Measurements from ENCODE around the gene CSNK1D. TPM values are rescaled to one million over a fixed set of nuclear protein-coding genes. Genes with fewer than 3 reads are reported as not detected.

The CSNK1D gene
- total and polyA plus RNA-seq, 2 experiments from 2014 or later: 55.3 to 66.4 TPM

DNA sequence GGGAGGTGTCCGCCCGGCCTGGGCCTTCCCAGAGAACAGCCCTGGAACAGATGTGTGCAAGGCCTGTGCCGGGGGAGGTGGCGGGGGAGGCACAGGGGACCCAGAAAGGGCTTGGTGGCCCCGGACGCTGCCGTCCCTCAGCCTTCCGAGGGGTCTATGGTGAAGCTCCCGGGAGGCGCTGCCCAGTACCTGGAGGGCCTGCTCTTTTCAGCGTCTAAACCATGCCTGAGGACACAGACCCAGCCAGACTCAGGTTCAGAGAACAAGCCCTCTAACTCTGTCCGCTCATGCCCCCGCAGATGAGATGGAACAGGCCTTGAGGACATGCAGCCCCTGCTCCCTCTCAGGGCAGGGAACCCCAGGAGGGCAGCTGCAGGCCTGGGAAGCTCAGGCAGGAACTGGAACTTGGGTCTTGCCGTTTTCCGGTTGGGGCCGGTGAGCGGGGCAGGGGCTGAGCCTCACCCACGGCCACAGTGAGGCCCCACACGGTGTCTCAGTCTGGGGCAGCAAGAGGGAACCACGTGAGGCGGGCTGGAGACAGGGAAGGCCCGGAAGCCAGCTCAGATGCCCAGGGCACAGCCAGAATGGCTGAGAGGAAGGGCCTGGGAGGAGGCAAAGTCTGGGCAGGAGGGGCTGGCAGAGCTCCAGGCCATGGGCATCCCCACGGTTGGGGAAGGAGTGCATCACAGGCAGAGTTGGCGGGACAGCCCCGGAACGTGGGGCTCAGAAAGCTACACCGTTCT lies 32.1 kb downstream of the CSNK1D start:
- H3K79me2 ChIP-seq (replicated peaks; ENCODE audit: insufficient read depth): peaks cover 16% of the 10 kb centered on the region
- peak overlapping the region; percentile 44; the same call in 1 of the 2 replicates for H3K27ac Mint-ChIP-seq
- peaks cover 9% of the 10 kb centered on the region for H3K4me1 Mint-ChIP-seq
- H3K4me3 ChIP-seq: no peak overlapping the region
- TF ChIP-seq, protein P1, sequence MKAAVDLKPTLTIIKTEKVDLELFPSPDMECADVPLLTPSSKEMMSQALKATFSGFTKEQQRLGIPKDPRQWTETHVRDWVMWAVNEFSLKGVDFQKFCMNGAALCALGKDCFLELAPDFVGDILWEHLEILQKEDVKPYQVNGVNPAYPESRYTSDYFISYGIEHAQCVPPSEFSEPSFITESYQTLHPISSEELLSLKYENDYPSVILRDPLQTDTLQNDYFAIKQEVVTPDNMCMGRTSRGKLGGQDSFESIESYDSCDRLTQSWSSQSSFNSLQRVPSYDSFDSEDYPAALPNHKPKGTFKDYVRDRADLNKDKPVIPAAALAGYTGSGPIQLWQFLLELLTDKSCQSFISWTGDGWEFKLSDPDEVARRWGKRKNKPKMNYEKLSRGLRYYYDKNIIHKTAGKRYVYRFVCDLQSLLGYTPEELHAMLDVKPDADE (IDR thresholded peaks at IDR 0.05): no peak
- no peak for TF ChIP-seq ZNF331 (CRISPR knock-in tag; IDR thresholded peaks at IDR 0.05; ENCODE audit: low read depth)
- TF ChIP-seq, protein P2, sequence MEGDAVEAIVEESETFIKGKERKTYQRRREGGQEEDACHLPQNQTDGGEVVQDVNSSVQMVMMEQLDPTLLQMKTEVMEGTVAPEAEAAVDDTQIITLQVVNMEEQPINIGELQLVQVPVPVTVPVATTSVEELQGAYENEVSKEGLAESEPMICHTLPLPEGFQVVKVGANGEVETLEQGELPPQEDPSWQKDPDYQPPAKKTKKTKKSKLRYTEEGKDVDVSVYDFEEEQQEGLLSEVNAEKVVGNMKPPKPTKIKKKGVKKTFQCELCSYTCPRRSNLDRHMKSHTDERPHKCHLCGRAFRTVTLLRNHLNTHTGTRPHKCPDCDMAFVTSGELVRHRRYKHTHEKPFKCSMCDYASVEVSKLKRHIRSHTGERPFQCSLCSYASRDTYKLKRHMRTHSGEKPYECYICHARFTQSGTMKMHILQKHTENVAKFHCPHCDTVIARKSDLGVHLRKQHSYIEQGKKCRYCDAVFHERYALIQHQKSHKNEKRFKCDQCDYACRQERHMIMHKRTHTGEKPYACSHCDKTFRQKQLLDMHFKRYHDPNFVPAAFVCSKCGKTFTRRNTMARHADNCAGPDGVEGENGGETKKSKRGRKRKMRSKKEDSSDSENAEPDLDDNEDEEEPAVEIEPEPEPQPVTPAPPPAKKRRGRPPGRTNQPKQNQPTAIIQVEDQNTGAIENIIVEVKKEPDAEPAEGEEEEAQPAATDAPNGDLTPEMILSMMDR (conservative IDR thresholded peaks at IDR 0.05; ENCODE audit: low read depth in 2 of 2): no peak
- H3K36me3 ChIP-seq (ENCODE audit: insufficient read depth): peaks cover 11% of the 10 kb centered on the region
- H3K9me3 Mint-ChIP-seq: no peaks in the 10 kb centered on the region; the same call in 2 of the 3 replicates
- no peak overlapping the region for H2AFZ ChIP-seq
- peaks cover 39% of the 10 kb centered on the region for H3K36me3 Mint-ChIP-seq (ENCODE audit: low read depth)
- DNase-seq (ENCODE audit: low spot score) (no peak), ATAC-seq (no peak)
- no peaks in the 10 kb centered on the region for H3K27me3 ChIP-seq (ENCODE audit: insufficient read depth)
- H3K27me3 Mint-ChIP-seq (ENCODE audit: insufficient read depth, low read depth, poor library complexity): peaks cover 20% of the 10 kb centered on the region
- H4K20me1 ChIP-seq (replicated peaks; ENCODE audit: insufficient read depth): peaks cover 17% of the 10 kb centered on the region
- no peak overlapping the region for H3K4me3 Mint-ChIP-seq
- no peaks in the 10 kb centered on the region for H3K9me2 ChIP-seq (ENCODE audit: insufficient read depth)
- peaks cover 9% of the 10 kb centered on the region; the same call in 1 of the 2 replicates for H3F3A ChIP-seq (replicated peaks; ENCODE audit: low read depth)
- peak overlapping the region; percentile 39; the same call in 1 of the 2 replicates for H3K27ac ChIP-seq (ENCODE audit: low read depth)
- no peaks in the 10 kb centered on the region; the same call in 1 of the 2 replicates for H3K4me1 ChIP-seq (ENCODE audit: insufficient read depth)
- H3K4me2 ChIP-seq: no peak overlapping the region

DNA sequence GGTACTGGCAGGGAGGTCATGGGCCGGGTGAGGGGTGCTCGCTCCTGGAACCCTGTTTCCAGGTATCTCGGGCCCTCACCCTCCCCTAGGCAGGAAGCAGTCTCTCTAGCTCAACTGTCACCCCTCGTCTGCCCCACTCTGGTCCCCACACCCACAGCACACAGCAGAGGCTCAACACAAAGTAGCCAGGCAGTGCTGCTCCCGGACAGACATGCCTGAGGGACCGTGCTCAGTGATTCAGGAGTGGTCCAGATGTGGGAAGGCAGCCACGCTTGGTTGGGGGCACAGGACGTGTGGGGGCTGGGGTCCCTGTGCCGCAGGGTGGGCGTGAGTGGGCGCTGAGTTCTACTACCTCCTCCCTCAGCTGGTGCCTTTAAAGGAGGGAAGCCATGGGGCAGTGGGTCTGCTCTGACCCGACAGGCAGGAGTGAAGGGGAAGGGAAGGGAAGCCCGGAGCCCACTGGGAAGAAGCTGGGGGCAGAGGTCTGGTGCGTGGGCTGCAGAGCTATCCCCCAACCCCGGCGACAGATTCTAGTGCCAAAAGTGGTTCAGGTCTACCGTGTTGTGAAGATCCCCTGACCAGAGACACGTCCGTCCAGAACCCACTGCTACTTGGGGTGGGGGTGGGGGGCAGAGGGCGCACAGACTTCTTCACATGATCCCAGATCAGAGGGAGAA lies 32.9 kb downstream of the CSNK1D start:
- DNase-seq (ENCODE audit: low spot score) (no peak), ATAC-seq (no peak)
- peaks cover 12% of the 10 kb centered on the region for H3K4me1 Mint-ChIP-seq
- Histone ChIP-seq H2AFZ (no peak overlapping the region), H3K9me2 (ENCODE audit: insufficient read depth) (no peaks in the 10 kb centered on the region), H3K79me2 (replicated peaks; ENCODE audit: insufficient read depth) (peaks cover 16% of the 10 kb centered on the region), H3K27me3 (ENCODE audit: insufficient read depth) (no peaks in the 10 kb centered on the region), H3K27ac (ENCODE audit: low read depth) (no peak overlapping the region), H3K4me2 (no peak overlapping the region), H3K4me3 (no peak overlapping the region), H4K20me1 (replicated peaks; ENCODE audit: insufficient read depth) (peaks cover 17% of the 10 kb centered on the region), H3K36me3 (ENCODE audit: insufficient read depth) (peaks cover 11% of the 10 kb centered on the region), H3K4me1 (ENCODE audit: insufficient read depth) (no peaks in the 10 kb centered on the region; the same call in 1 of the 2 replicates), H3F3A (replicated peaks; ENCODE audit: low read depth) (peaks cover 9% of the 10 kb centered on the region; the same call in 1 of the 2 replicates)
- peak overlapping the region; percentile 44; the same call in 1 of the 2 replicates for H3K27ac Mint-ChIP-seq
- no peak overlapping the region for H3K4me3 Mint-ChIP-seq
- H3K9me3 Mint-ChIP-seq: no peaks in the 10 kb centered on the region; the same call in 2 of the 3 replicates
- peaks cover 20% of the 10 kb centered on the region for H3K27me3 Mint-ChIP-seq (ENCODE audit: insufficient read depth, low read depth, poor library complexity)
- peaks cover 32% of the 10 kb centered on the region for H3K36me3 Mint-ChIP-seq (ENCODE audit: low read depth)
- TF ChIP-seq POLR2AphosphoS5 (IDR thresholded peaks at IDR 0.05; ENCODE audit: low read depth) (no peak), NANOG (IDR thresholded peaks at IDR 0.05; ENCODE audit: borderline replicate concordance) (no peak)
- TF ChIP-seq, protein P1 (IDR thresholded peaks at IDR 0.05): no peak
